ENCODE measurements around the gene SKIC3.

Gene SKIC3

GRCh38 chr5:95532415-95532814 is 22.4 kb downstream of the SKIC3 start:
- Histone ChIP-seq H3K4me3 (ENCODE audit: insufficient read length, low read depth) (no peak overlapping the region), H3K36me3 (ENCODE audit: insufficient read depth, insufficient read length, low read length) (peaks cover 30% of the 10 kb centered on the region)
- DNase-seq (ENCODE audit: low read depth, low spot score) = no peak

DNA sequence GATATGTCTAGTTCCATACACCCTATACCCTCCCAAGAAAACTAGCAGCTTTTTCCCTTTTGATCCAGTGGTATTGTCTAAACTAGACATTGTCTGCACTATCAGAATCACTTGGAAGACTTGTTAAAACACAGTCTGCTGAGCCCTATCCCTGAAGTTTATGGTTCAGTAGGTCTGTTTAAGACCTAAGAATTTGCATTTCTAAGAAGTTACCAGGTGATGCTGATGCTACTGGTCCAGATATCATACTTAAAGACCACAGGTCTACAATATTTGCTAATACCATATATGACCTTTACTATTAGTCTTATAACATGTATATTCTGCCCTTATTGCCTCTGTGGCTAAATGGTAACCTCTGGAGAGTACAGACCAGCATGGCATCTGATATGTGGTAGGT is 23.3 kb downstream of the SKIC3 start:
- H3K4me3 ChIP-seq (ENCODE audit: insufficient read length, low read depth) = no peak overlapping the region
- no peaks in the 10 kb centered on the region for H3K9me3 ChIP-seq (ENCODE audit: insufficient read depth, low read length)
- no peak overlapping the region for H3K9ac ChIP-seq (ENCODE audit: insufficient read length, low read depth)
- no peak for DNase-seq (ENCODE audit: low read depth, low spot score)
- no peaks in the 10 kb centered on the region for H3K4me1 ChIP-seq (ENCODE audit: insufficient read depth, insufficient read length)
- H3K27me3 ChIP-seq (ENCODE audit: insufficient read depth, insufficient read length) = no peaks in the 10 kb centered on the region
- TF ChIP-seq ZNF274 (IDR thresholded peaks at IDR 0.05; ENCODE audit: low read depth, low read length) = no peak
- TF ChIP-seq YY1 (IDR thresholded peaks at IDR 0.05; ENCODE audit: insufficient read depth, insufficient read length) = no peak
- no peak for TF ChIP-seq SUZ12 (IDR thresholded peaks at IDR 0.05; ENCODE audit: extremely low read depth, insufficient read depth, insufficient read length)
- peaks cover 33% of the 10 kb centered on the region for H3K36me3 ChIP-seq (ENCODE audit: insufficient read depth, insufficient read length, low read length)

More at GRCh38 chr5:95532415-95532814, 22.4 kb downstream of the SKIC3 start:
- Histone ChIP-seq H3K9ac (ENCODE audit: insufficient read length, low read depth) (no peak overlapping the region), H3K27me3 (ENCODE audit: insufficient read depth, insufficient read length) (no peaks in the 10 kb centered on the region), H3K4me1 (ENCODE audit: insufficient read depth, insufficient read length) (no peaks in the 10 kb centered on the region), H3K9me3 (ENCODE audit: insufficient read depth, low read length) (no peaks in the 10 kb centered on the region)
- TF ChIP-seq SUZ12 (IDR thresholded peaks at IDR 0.05; ENCODE audit: extremely low read depth, insufficient read depth, insufficient read length) (no peak), ZNF274 (IDR thresholded peaks at IDR 0.05; ENCODE audit: low read depth, low read length) (no peak), YY1 (IDR thresholded peaks at IDR 0.05; ENCODE audit: insufficient read depth, insufficient read length) (no peak)

- DNase-seq (ENCODE audit: low read depth, low spot score) = no peak
- H3K36me3 ChIP-seq (ENCODE audit: insufficient read depth, insufficient read length, low read length) = peaks cover 37% of the 10 kb centered on the region
- H3K9ac ChIP-seq (ENCODE audit: insufficient read length, low read depth) = no peak overlapping the region
- H3K27me3 ChIP-seq (ENCODE audit: insufficient read depth, insufficient read length) = no peaks in the 10 kb centered on the region
- H3K4me1 ChIP-seq (ENCODE audit: insufficient read depth, insufficient read length) = no peaks in the 10 kb centered on the region
- H3K4me3 ChIP-seq (ENCODE audit: insufficient read length, low read depth) = no peak overlapping the region
- no peaks in the 10 kb centered on the region for H3K9me3 ChIP-seq (ENCODE audit: insufficient read depth, low read length)
- no peak for TF ChIP-seq SUZ12 (IDR thresholded peaks at IDR 0.05; ENCODE audit: extremely low read depth, insufficient read depth, insufficient read length)
- TF ChIP-seq ZNF274 (IDR thresholded peaks at IDR 0.05; ENCODE audit: low read depth, low read length) = no peak
- no peak for TF ChIP-seq YY1 (IDR thresholded peaks at IDR 0.05; ENCODE audit: insufficient read depth, insufficient read length)
These were observed 24.4 kb downstream of the SKIC3 start for GRCh38 chr5:95530416-95530815.

DNA sequence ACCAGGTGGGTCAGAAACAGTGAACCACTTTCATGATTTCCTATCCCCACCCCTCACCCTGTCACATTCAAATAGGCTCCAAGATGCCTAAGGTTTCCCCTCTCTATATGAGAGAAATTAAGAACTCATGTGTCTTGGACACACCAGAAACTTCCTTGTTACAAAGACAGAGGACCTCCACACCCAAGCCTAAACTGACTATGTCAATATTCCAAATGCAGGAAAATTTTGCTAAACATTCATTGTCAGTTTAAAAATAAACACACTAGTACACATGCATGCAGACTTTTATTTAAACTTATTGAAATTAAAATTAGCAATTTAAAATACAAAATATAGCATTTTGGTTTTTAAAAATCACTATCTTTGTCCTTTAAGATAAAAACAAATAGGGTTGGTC is 26.2 kb downstream of the SKIC3 start:
- Histone ChIP-seq H3K9me3 (ENCODE audit: insufficient read depth, low read length) (no peaks in the 10 kb centered on the region), H3K4me3 (ENCODE audit: insufficient read length, low read depth) (no peak overlapping the region), H3K36me3 (ENCODE audit: insufficient read depth, insufficient read length, low read length) (peaks cover 45% of the 10 kb centered on the region), H3K9ac (ENCODE audit: insufficient read length, low read depth) (no peak overlapping the region), H3K4me1 (ENCODE audit: insufficient read depth, insufficient read length) (no peaks in the 10 kb centered on the region), H3K27me3 (ENCODE audit: insufficient read depth, insufficient read length) (no peaks in the 10 kb centered on the region)
- no peak for DNase-seq (ENCODE audit: low read depth, low spot score)
- no peak for TF ChIP-seq SUZ12 (IDR thresholded peaks at IDR 0.05; ENCODE audit: extremely low read depth, insufficient read depth, insufficient read length)
- TF ChIP-seq ZNF274 (IDR thresholded peaks at IDR 0.05; ENCODE audit: low read depth, low read length) = no peak
- no peak for TF ChIP-seq YY1 (IDR thresholded peaks at IDR 0.05; ENCODE audit: insufficient read depth, insufficient read length)

DNA sequence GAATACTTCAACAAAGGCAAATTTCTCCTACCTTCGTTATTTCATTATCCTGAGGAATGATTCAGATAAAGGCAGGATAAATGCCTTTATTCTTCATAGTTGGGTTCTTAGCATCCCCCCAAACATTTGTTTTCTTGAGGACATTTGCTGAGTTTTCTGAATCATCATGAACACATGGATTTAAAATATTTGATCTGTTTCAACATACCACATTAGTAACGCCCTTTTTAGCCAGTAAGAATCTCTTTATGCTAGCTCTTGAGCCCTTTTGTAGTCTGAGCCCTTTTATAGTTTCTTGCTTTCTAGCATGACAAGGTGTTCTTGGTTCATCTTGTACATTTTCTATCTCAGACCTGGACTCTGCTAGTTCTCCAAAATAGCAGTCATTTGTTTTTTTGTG is 27.9 kb downstream of the SKIC3 start:
- DNase-seq (ENCODE audit: low read depth, low spot score) = no peak
- Histone ChIP-seq H3K9me3 (ENCODE audit: insufficient read depth, low read length) (no peaks in the 10 kb centered on the region), H3K4me3 (ENCODE audit: insufficient read length, low read depth) (no peak overlapping the region), H3K27me3 (ENCODE audit: insufficient read depth, insufficient read length) (no peaks in the 10 kb centered on the region), H3K9ac (ENCODE audit: insufficient read length, low read depth) (no peak overlapping the region), H3K36me3 (ENCODE audit: insufficient read depth, insufficient read length, low read length) (peaks cover 48% of the 10 kb centered on the region), H3K4me1 (ENCODE audit: insufficient read depth, insufficient read length) (no peaks in the 10 kb centered on the region)
- TF ChIP-seq YY1 (IDR thresholded peaks at IDR 0.05; ENCODE audit: insufficient read depth, insufficient read length) = no peak
- TF ChIP-seq SUZ12 (IDR thresholded peaks at IDR 0.05; ENCODE audit: extremely low read depth, insufficient read depth, insufficient read length) = no peak
- no peak for TF ChIP-seq ZNF274 (IDR thresholded peaks at IDR 0.05; ENCODE audit: low read depth, low read length)

- Histone ChIP-seq H3K27me3 (ENCODE audit: insufficient read depth, insufficient read length) (no peaks in the 10 kb centered on the region), H3K9ac (ENCODE audit: insufficient read length, low read depth) (no peak overlapping the region), H3K9me3 (ENCODE audit: insufficient read depth, low read length) (no peaks in the 10 kb centered on the region), H3K4me3 (ENCODE audit: insufficient read length, low read depth) (no peak overlapping the region), H3K36me3 (ENCODE audit: insufficient read depth, insufficient read length, low read length) (peaks cover 53% of the 10 kb centered on the region), H3K4me1 (ENCODE audit: insufficient read depth, insufficient read length) (no peaks in the 10 kb centered on the region)
- TF ChIP-seq YY1 (IDR thresholded peaks at IDR 0.05; ENCODE audit: insufficient read depth, insufficient read length) = no peak
- no peak for TF ChIP-seq SUZ12 (IDR thresholded peaks at IDR 0.05; ENCODE audit: extremely low read depth, insufficient read depth, insufficient read length)
- TF ChIP-seq ZNF274 (IDR thresholded peaks at IDR 0.05; ENCODE audit: low read depth, low read length) = no peak
- no peak for DNase-seq (ENCODE audit: low read depth, low spot score)
These were observed 30.4 kb downstream of the SKIC3 start for GRCh38 chr5:95524423-95524822.

GRCh38 chr5:95520206-95520605 is 34.6 kb downstream of the SKIC3 start:
- Histone ChIP-seq H3K4me3 (ENCODE audit: insufficient read length, low read depth) (no peak overlapping the region), H3K9ac (ENCODE audit: insufficient read length, low read depth) (no peak overlapping the region), H3K4me1 (ENCODE audit: insufficient read depth, insufficient read length) (no peaks in the 10 kb centered on the region), H3K27me3 (ENCODE audit: insufficient read depth, insufficient read length) (no peaks in the 10 kb centered on the region), H3K36me3 (ENCODE audit: insufficient read depth, insufficient read length, low read length) (peaks cover 51% of the 10 kb centered on the region), H3K9me3 (ENCODE audit: insufficient read depth, low read length) (no peaks in the 10 kb centered on the region)
- TF ChIP-seq SUZ12 (IDR thresholded peaks at IDR 0.05; ENCODE audit: extremely low read depth, insufficient read depth, insufficient read length) = no peak
- no peak for TF ChIP-seq ZNF274 (IDR thresholded peaks at IDR 0.05; ENCODE audit: low read depth, low read length)
- no peak for TF ChIP-seq YY1 (IDR thresholded peaks at IDR 0.05; ENCODE audit: insufficient read depth, insufficient read length)
- DNase-seq (ENCODE audit: low read depth, low spot score) = no peak
